Subcutaneous abdominal adipose tissue (tissue), 5 donors: ENCODE measurements around the gene ERC2.

Source experiments
- H3K27ac ChIP-seq: one replicate; pipeline ENCODE4 v1.7.0; 2013; ENCODE audit warnings: low read depth, mild to moderate bottlenecking, inconsistent platforms, low read length, moderate library complexity
- H3K27me3 ChIP-seq, 5 donors: one replicate each; pipeline ENCODE4 v1.7.0; 2013; ENCODE audit warnings: low read length in 5 of 5, inconsistent platforms in 1 of 5; ENCODE audit not compliant: control insufficient read depth in 5 of 5, insufficient read depth in 4 of 5
- H3K36me3 ChIP-seq, 5 donors: one replicate each; pipeline ENCODE4 v1.7.0; 2013; ENCODE audit warnings: low read length in 5 of 5; ENCODE audit not compliant: control insufficient read depth in 5 of 5, insufficient read depth in 5 of 5
- H3K4me1 ChIP-seq, 5 donors: one replicate each; pipeline ENCODE4 v1.7.0; 2013; ENCODE audit warnings: low read length in 5 of 5, mild to moderate bottlenecking in 3 of 5, moderate library complexity in 1 of 5; ENCODE audit not compliant: control insufficient read depth in 5 of 5, insufficient read depth in 5 of 5
- H3K4me3 ChIP-seq, 5 donors: one replicate each; pipeline ENCODE4 v1.7.0; 2013; ENCODE audit warnings: low read length in 5 of 5, low read depth in 1 of 5
- H3K9ac ChIP-seq, 5 donors: one replicate each; pipeline ENCODE4 v1.7.0; 2013; ENCODE audit warnings: low read length in 5 of 5, mild to moderate bottlenecking in 4 of 5, moderate library complexity in 3 of 5
- H3K9me3 ChIP-seq, 5 donors: one replicate each; pipeline ENCODE4 v1.7.0; 2013; ENCODE audit warnings: low read length in 5 of 5; ENCODE audit not compliant: control insufficient read depth in 5 of 5
- donor health status: healthy.
- donor health status: healthy.
- donor health status: healthy.
- donor health status: healthy.
- donor health status: healthy.

The ERC2 gene

DNA sequence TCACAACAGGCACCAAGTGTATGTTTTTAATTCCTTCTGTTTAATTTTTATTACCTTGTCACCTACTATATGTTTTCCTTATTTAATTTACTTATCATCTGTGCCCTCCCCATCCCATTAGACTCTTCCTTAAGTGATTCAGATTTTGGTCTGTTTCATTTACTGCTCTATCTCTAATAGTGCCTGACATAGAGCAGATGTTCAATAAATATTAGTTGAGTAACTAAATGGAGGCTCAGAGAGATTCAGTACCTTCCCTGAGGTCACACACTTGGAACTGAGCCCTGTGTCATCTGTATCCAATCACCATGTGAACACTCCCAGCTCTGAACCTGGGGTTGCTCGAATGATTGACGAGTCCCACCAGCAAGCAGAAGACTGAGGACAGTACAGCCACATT lies 663.1 kb downstream of the ERC2 start:
- H3K36me3 ChIP-seq: no peaks in the 10 kb centered on the region
- H3K27me3 ChIP-seq: no peaks in the 10 kb centered on the region
- H3K4me1 ChIP-seq: no peaks in the 10 kb centered on the region
- no peak overlapping the region for H3K4me3 ChIP-seq
- no peaks in the 10 kb centered on the region for H3K9me3 ChIP-seq
- no peak overlapping the region for H3K27ac ChIP-seq
- H3K9ac ChIP-seq: no peak overlapping the region

GRCh38 chr3:55804170-55805095 lies 663.8 kb downstream of the ERC2 start:
- Histone ChIP-seq H3K9ac (no peak overlapping the region), H3K9me3 (no peaks in the 10 kb centered on the region), H3K4me3 (no peak overlapping the region), H3K27ac (no peak overlapping the region), H3K4me1 (no peaks in the 10 kb centered on the region), H3K27me3 (no peaks in the 10 kb centered on the region), H3K36me3 (no peaks in the 10 kb centered on the region)

- no peaks in the 10 kb centered on the region for H3K4me1 ChIP-seq
- H3K27ac ChIP-seq: no peak overlapping the region
- H3K36me3 ChIP-seq: no peaks in the 10 kb centered on the region
- no peak overlapping the region for H3K4me3 ChIP-seq
- no peaks in the 10 kb centered on the region for H3K27me3 ChIP-seq
- no peak overlapping the region for H3K9ac ChIP-seq
- no peaks in the 10 kb centered on the region for H3K9me3 ChIP-seq
Measured at GRCh38 chr3:55802816-55803215, 665.5 kb downstream of the ERC2 start.

DNA sequence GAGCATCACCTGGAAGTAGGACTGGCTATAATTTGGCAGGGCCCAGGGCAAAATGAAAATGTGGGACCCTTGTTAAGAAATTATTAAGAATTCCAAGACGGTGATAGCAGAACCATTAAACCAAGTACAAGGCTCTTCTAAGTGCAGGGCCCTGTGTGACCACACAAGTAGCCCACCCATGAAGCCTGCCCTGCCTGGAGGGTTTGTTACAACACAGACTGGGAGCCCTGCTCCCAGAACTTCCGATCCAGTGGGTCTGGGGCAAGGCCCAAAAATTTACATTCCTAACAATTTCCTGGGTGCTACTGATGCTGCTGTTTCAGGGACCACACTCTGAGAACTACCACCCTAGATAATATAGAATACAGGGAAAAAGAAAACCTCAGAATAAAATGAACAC lies 666.6 kb downstream of the ERC2 start:
- H3K9me3 ChIP-seq: no peaks in the 10 kb centered on the region
- H3K27ac ChIP-seq: no peak overlapping the region
- no peak overlapping the region for H3K4me3 ChIP-seq
- H3K9ac ChIP-seq: no peak overlapping the region
- H3K4me1 ChIP-seq: no peaks in the 10 kb centered on the region
- H3K27me3 ChIP-seq: no peaks in the 10 kb centered on the region
- no peaks in the 10 kb centered on the region for H3K36me3 ChIP-seq

- H3K36me3 ChIP-seq: no peaks in the 10 kb centered on the region
Measured at GRCh38 chr3:55801068-55801467, 667.2 kb downstream of the ERC2 start.

DNA sequence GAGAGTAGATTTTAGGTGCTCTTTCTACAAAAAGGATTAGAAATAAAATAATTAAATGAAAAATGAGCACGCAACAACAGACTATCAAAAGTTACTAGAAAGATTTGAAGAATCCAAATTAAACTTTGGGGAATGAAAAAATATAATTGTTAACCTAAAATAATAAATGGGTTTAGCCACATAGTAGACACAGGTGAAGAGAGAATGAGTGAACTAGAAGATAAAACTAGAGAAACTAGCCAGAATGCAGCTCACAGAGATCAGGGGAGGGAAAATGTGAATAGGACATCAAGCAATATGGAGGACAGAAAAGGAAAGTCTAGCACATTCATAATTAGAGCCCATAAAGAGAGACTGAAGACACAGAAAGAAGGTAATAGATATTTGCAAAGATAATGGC lies 670.5 kb downstream of the ERC2 start:
- H3K4me3 ChIP-seq: no peak overlapping the region
- H3K36me3 ChIP-seq: no peaks in the 10 kb centered on the region
- no peak overlapping the region for H3K9ac ChIP-seq
- no peaks in the 10 kb centered on the region for H3K27me3 ChIP-seq
- H3K9me3 ChIP-seq: no peaks in the 10 kb centered on the region
- no peaks in the 10 kb centered on the region for H3K4me1 ChIP-seq
- H3K27ac ChIP-seq: no peak overlapping the region

More at GRCh38 chr3:55801068-55801467, 667.2 kb downstream of the ERC2 start:
- Histone ChIP-seq H3K27ac (no peak overlapping the region), H3K4me3 (no peak overlapping the region), H3K9ac (no peak overlapping the region), H3K9me3 (no peaks in the 10 kb centered on the region), H3K4me1 (no peaks in the 10 kb centered on the region), H3K27me3 (no peaks in the 10 kb centered on the region)

- Histone ChIP-seq H3K4me1 (no peaks in the 10 kb centered on the region), H3K9ac (no peak overlapping the region), H3K27ac (no peak overlapping the region), H3K4me3 (no peak overlapping the region), H3K36me3 (no peaks in the 10 kb centered on the region), H3K27me3 (no peaks in the 10 kb centered on the region), H3K9me3 (no peaks in the 10 kb centered on the region)
Measured at GRCh38 chr3:55797084-55797483, 671.2 kb downstream of the ERC2 start.

DNA sequence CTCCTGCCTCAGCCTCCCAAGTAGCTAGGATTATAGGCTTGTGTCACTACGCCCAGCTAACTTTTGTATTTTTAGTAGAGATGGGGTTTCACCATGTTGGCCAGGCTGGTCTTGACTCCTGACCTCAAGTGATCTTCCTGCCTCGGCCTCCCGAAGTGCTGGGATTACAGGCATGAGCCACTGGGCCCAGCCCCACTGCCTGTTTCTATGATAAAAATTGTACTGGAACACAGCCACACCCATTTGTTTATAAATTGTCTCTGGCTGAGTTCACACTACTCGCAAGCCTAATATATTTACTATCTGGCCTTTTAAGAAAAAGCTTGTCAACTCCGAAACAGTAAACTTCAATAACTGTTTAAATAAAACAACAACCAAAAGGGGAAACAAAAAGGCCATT lies 671.7 kb downstream of the ERC2 start:
- no peaks in the 10 kb centered on the region for H3K4me1 ChIP-seq
- H3K36me3 ChIP-seq: no peaks in the 10 kb centered on the region
- H3K9ac ChIP-seq: no peak overlapping the region
- H3K9me3 ChIP-seq: no peaks in the 10 kb centered on the region
- no peaks in the 10 kb centered on the region for H3K27me3 ChIP-seq
- no peak overlapping the region for H3K27ac ChIP-seq
- H3K4me3 ChIP-seq: no peak overlapping the region

DNA sequence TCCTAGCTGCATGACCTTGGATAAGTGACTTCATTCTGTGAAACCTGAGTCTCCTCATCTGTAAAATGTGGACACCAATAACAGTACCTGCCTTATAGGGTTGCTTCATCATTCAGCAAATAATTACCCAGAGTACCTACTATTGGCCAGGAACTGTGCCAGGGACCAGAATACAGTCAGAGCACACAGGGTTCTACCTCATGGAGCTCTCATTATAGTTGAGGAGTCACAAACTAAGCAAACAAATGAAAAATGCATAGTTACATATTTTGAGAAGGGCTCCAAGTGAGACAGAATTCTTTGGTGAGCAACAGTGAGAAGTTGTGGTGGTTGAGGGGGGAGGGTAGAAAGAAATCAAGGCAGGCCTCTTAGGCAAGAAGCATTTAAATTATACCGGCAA lies 672.5 kb downstream of the ERC2 start:
- no peaks in the 10 kb centered on the region for H3K36me3 ChIP-seq
- H3K27ac ChIP-seq: no peak overlapping the region
- no peaks in the 10 kb centered on the region for H3K4me1 ChIP-seq
- no peaks in the 10 kb centered on the region for H3K9me3 ChIP-seq
- H3K27me3 ChIP-seq: no peaks in the 10 kb centered on the region
- no peak overlapping the region for H3K4me3 ChIP-seq
- H3K9ac ChIP-seq: no peak overlapping the region

GRCh38 chr3:55795296-55795695 lies 673.0 kb downstream of the ERC2 start:
- Histone ChIP-seq H3K9me3 (no peaks in the 10 kb centered on the region), H3K4me1 (no peaks in the 10 kb centered on the region), H3K27ac (no peak overlapping the region), H3K36me3 (no peaks in the 10 kb centered on the region), H3K4me3 (no peak overlapping the region), H3K27me3 (no peaks in the 10 kb centered on the region), H3K9ac (no peak overlapping the region)
